H1 (cell line): ENCODE data around the gene LEFTY1. TPM values are rescaled to one million over a fixed set of nuclear protein-coding genes. Genes with fewer than 3 reads are reported as not detected.

Experiments used
- polyA plus RNA-seq, 7 experiments: library from polyadenylated mRNA; depleted of rRNA in 3 of 7; stranded (reverse) in 5 of 7; unstranded in 2 of 7; fragments of >200 nt in 5 of 7; fragments of 200-250 nt in 2 of 7; gene quantifications; 1 replicate in 5 of 7; 2 replicates in 1 of 7; 4 replicates in 1 of 7; pipeline versions ENCODE4 v1.2.1 to v1.2.3, GENCODE V29; 2011 to 2013; ENCODE audit warnings: missing spikeins in 2 of 7, mixed read lengths in 2 of 7
- total RNA-seq: library from RNA; stranded (reverse); fragmentation: NEBNext Ultra II Directional; extraction: Animal tissue kit (Norgen Biotek cat#: 25700); gene quantifications from 2 replicates; pipeline ENCODE4 v1.2.1, GENCODE V29; 2021
- TF ChIP-seq, protein P1 (sequence below): fragments of 300-600 bp; sonication (generic); IDR thresholded peaks from 2 replicates; pipeline ENCODE4 v1.7.1; 2012; ENCODE audit warnings: low read length, moderate library complexity, mild to moderate bottlenecking, inconsistent platforms; ENCODE audit not compliant: insufficient replicate concordance
- TF ChIP-seq, protein P2 (sequence below): IDR thresholded peaks from 2 replicates; pipeline ENCODE4 v1.6.1; 2011; ENCODE audit warnings: low read length, improper control_type of control experiment

Gene LEFTY1
- total and polyA plus RNA-seq, 2 of the 8 experiments (the other 6 are each of a cell fraction or from before 2014, with no cell fraction given) = 4.5 to 11.7 TPM

DNA sequence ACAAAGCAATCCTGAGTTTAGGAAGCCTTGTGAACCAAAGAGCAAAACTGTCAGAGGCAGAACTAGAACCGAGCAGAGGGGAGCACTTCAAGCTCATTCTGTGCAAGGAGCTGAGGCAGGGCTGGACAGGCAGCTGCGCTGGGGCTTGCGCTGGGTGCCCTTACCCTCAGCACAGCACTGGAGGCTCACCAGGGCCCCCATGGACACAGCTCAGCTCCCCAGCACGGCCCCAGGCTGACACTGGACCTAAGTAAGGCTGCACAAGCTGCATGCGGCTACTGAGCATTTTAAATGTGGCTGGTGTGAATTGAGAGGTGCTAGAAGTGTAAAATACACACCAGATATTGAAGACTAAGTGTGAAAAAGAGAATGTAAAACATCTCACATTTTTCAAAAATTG lies 28.8 kb downstream of the LEFTY1 start (continued):
- TF ChIP-seq, protein P1, sequence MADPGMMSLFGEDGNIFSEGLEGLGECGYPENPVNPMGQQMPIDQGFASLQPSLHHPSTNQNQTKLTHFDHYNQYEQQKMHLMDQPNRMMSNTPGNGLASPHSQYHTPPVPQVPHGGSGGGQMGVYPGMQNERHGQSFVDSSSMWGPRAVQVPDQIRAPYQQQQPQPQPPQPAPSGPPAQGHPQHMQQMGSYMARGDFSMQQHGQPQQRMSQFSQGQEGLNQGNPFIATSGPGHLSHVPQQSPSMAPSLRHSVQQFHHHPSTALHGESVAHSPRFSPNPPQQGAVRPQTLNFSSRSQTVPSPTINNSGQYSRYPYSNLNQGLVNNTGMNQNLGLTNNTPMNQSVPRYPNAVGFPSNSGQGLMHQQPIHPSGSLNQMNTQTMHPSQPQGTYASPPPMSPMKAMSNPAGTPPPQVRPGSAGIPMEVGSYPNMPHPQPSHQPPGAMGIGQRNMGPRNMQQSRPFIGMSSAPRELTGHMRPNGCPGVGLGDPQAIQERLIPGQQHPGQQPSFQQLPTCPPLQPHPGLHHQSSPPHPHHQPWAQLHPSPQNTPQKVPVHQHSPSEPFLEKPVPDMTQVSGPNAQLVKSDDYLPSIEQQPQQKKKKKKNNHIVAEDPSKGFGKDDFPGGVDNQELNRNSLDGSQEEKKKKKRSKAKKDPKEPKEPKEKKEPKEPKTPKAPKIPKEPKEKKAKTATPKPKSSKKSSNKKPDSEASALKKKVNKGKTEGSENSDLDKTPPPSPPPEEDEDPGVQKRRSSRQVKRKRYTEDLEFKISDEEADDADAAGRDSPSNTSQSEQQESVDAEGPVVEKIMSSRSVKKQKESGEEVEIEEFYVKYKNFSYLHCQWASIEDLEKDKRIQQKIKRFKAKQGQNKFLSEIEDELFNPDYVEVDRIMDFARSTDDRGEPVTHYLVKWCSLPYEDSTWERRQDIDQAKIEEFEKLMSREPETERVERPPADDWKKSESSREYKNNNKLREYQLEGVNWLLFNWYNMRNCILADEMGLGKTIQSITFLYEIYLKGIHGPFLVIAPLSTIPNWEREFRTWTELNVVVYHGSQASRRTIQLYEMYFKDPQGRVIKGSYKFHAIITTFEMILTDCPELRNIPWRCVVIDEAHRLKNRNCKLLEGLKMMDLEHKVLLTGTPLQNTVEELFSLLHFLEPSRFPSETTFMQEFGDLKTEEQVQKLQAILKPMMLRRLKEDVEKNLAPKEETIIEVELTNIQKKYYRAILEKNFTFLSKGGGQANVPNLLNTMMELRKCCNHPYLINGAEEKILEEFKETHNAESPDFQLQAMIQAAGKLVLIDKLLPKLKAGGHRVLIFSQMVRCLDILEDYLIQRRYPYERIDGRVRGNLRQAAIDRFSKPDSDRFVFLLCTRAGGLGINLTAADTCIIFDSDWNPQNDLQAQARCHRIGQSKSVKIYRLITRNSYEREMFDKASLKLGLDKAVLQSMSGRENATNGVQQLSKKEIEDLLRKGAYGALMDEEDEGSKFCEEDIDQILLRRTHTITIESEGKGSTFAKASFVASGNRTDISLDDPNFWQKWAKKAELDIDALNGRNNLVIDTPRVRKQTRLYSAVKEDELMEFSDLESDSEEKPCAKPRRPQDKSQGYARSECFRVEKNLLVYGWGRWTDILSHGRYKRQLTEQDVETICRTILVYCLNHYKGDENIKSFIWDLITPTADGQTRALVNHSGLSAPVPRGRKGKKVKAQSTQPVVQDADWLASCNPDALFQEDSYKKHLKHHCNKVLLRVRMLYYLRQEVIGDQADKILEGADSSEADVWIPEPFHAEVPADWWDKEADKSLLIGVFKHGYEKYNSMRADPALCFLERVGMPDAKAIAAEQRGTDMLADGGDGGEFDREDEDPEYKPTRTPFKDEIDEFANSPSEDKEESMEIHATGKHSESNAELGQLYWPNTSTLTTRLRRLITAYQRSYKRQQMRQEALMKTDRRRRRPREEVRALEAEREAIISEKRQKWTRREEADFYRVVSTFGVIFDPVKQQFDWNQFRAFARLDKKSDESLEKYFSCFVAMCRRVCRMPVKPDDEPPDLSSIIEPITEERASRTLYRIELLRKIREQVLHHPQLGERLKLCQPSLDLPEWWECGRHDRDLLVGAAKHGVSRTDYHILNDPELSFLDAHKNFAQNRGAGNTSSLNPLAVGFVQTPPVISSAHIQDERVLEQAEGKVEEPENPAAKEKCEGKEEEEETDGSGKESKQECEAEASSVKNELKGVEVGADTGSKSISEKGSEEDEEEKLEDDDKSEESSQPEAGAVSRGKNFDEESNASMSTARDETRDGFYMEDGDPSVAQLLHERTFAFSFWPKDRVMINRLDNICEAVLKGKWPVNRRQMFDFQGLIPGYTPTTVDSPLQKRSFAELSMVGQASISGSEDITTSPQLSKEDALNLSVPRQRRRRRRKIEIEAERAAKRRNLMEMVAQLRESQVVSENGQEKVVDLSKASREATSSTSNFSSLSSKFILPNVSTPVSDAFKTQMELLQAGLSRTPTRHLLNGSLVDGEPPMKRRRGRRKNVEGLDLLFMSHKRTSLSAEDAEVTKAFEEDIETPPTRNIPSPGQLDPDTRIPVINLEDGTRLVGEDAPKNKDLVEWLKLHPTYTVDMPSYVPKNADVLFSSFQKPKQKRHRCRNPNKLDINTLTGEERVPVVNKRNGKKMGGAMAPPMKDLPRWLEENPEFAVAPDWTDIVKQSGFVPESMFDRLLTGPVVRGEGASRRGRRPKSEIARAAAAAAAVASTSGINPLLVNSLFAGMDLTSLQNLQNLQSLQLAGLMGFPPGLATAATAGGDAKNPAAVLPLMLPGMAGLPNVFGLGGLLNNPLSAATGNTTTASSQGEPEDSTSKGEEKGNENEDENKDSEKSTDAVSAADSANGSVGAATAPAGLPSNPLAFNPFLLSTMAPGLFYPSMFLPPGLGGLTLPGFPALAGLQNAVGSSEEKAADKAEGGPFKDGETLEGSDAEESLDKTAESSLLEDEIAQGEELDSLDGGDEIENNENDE = no peak
- TF ChIP-seq, protein P2, sequence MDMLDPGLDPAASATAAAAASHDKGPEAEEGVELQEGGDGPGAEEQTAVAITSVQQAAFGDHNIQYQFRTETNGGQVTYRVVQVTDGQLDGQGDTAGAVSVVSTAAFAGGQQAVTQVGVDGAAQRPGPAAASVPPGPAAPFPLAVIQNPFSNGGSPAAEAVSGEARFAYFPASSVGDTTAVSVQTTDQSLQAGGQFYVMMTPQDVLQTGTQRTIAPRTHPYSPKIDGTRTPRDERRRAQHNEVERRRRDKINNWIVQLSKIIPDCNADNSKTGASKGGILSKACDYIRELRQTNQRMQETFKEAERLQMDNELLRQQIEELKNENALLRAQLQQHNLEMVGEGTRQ = no peak
